Endothelial cell of umbilical vein (primary cell): ENCODE results near the gene SPPL3.

Experiments
- EZH2 ChIP-seq: IDR thresholded peaks from 2 replicates; pipeline ENCODE4 v1.6.1; 2012; ENCODE audit warnings: borderline replicate concordance, low read depth, mild to moderate bottlenecking, moderate library complexity, low read length, inconsistent platforms; ENCODE audit not compliant: severe bottlenecking
- POLR2A ChIP-seq: IDR thresholded peaks from 2 replicates; pipeline ENCODE4 v1.6.1; 2012; ENCODE audit warnings: low read depth, mild to moderate bottlenecking, control low read depth, low read length
- POLR2AphosphoS5 ChIP-seq: IDR thresholded peaks from 2 replicates; pipeline ENCODE4 v1.6.1; 2012; ENCODE audit warnings: low read depth, mild to moderate bottlenecking, control low read depth, low read length, moderate library complexity; ENCODE audit not compliant: insufficient read depth
- TF ChIP-seq, protein P1 (sequence below), 2 donors: IDR thresholded peaks; 1 replicate in 1 of 2; 2 replicates in 1 of 2; pipeline ENCODE4 v1.5.1; 2011; ENCODE audit warnings: low read length in 2 of 2, mild to moderate bottlenecking in 2 of 2, moderate library complexity in 2 of 2, control low read depth in 1 of 2, inconsistent platforms in 1 of 2, low read depth in 1 of 2; ENCODE audit not compliant: insufficient read depth in 1 of 2; ENCODE audit errors: extremely low read depth in 1 of 2

DNA sequence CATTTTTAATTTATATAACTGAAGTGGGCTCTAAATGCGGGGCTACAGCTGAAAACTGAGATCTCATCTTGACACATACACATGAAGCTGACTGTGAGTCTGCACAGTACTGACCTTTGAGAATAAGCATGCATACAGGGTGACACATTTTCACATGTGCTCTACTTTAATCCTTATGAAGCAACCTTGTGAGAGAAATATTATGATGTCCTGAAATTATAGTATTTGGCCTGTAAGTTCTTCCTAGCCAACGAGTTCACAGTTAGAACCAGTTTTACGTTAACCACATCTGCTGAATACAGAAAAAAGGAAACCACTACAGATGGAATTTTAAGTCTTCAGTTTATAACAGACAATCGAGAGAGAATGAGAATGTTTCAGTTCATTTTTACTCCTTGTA, 70.3 kb downstream of the SPPL3 start:
- TF ChIP-seq, protein P1, sequence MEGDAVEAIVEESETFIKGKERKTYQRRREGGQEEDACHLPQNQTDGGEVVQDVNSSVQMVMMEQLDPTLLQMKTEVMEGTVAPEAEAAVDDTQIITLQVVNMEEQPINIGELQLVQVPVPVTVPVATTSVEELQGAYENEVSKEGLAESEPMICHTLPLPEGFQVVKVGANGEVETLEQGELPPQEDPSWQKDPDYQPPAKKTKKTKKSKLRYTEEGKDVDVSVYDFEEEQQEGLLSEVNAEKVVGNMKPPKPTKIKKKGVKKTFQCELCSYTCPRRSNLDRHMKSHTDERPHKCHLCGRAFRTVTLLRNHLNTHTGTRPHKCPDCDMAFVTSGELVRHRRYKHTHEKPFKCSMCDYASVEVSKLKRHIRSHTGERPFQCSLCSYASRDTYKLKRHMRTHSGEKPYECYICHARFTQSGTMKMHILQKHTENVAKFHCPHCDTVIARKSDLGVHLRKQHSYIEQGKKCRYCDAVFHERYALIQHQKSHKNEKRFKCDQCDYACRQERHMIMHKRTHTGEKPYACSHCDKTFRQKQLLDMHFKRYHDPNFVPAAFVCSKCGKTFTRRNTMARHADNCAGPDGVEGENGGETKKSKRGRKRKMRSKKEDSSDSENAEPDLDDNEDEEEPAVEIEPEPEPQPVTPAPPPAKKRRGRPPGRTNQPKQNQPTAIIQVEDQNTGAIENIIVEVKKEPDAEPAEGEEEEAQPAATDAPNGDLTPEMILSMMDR (IDR thresholded peaks at IDR 0.05; ENCODE audit: extremely low read depth in 1 of 2, insufficient read depth in 1 of 2, low read depth in 1 of 2, low read length in 2 of 2): no peak
- TF ChIP-seq POLR2A (no peak), EZH2 (no peak), POLR2AphosphoS5 (no peak)
